Measurements from ENCODE around the gene TAAR6.
"Not testable (repeated sequence)": the region's sequence is repeated elsewhere in the genome, so short reads cannot be mapped to it uniquely, and the experiment has no call there.

The TAAR6 gene, protein sequence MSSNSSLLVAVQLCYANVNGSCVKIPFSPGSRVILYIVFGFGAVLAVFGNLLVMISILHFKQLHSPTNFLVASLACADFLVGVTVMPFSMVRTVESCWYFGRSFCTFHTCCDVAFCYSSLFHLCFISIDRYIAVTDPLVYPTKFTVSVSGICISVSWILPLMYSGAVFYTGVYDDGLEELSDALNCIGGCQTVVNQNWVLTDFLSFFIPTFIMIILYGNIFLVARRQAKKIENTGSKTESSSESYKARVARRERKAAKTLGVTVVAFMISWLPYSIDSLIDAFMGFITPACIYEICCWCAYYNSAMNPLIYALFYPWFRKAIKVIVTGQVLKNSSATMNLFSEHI

DNA sequence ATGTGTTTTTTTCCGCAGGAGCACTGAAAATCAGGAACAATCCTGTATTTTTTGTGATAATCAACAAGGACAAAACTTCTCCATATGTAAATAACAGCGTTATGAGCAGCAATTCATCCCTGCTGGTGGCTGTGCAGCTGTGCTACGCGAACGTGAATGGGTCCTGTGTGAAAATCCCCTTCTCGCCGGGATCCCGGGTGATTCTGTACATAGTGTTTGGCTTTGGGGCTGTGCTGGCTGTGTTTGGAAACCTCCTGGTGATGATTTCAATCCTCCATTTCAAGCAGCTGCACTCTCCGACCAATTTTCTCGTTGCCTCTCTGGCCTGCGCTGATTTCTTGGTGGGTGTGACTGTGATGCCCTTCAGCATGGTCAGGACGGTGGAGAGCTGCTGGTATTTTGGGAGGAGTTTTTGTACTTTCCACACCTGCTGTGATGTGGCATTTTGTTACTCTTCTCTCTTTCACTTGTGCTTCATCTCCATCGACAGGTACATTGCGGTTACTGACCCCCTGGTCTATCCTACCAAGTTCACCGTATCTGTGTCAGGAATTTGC, at the start of gene TAAR6:
Gene TAAR6 (plus strand): TSS at position 102 of the 557 bp plus-strand sequence. CDS start 0 bp downstream, at position 102.
- no peak for FAIRE-seq

DNA sequence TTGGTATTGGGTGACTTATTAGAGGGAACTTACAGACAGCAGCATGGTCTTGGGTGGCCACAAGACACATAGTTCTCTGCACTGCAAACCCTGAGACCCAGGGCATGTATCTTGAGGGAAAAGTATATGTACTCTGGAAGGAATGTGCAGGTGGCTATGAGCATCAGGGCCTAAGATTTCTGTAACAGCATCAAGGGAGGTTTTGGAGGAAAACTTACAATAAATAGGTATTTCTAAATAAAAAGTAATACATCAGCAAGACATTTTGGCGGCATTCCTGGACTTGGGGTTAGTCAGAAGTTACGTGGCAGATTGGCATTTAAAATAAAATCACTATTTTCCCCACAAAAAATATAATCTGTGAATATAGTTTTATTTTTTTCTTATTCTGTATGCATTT, 49.2 kb upstream of the TAAR6 start:
- FAIRE-seq = no peak

DNA sequence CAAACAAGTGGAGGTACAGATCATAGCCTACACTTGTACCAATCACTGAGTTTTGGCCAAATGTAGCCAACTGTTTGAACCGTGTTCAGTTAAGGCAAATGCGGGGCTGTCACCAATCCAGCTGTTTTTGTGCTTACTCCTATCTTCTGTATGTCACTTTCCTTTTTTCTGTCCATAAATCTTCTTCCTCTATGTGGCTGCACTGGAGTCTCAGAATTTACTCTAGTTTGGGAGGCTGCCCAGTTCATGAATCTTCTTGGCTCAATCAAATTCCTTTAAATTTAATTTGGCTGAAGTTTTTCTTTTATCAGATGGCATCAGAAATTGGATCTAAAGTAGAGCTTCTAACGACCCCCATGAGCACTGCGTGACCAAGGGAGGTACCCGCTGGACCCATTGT, 45.5 kb upstream of the TAAR6 start:
- no peak for FAIRE-seq

DNA sequence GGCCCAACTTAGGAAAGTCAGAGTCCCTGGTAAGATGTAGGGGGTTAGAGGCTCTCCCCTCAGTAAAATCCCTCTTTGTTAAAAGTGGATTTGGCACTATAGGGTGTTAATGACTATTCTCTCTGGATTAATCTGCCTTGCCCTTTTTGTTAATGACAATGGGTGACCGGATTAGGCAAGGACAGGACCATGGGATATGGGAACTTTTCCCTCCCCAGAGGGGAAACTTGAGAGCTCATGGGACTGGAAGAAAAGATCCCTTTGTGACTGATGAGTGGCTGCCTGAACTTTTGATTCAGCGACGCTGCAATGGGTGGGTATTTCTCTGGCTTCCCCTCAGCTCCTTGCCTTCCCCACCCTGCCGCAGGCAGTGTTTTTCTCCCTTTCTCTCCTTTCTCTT, 44.3 kb upstream of the TAAR6 start:
- FAIRE-seq = no peak

DNA sequence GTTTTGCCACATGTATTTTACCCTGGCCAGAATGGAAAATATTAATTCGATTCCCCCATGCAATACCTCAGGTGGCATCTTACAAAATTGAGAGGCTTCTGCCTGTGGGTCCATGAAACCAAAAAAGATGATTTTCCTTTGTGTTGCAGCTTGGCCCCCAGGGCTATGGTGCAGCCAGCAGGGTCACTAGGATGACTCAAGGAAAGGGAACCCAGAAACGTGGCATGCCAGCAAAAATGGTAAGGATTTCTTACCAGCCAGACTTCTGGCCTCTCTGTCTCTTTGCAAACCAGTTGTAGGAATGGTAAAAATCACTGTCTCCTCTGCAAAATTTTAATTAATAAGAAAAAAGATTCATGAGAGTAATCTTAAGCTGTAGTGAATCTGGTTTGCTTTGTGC, 43.7 kb upstream of the TAAR6 start:
- FAIRE-seq = no peak

DNA sequence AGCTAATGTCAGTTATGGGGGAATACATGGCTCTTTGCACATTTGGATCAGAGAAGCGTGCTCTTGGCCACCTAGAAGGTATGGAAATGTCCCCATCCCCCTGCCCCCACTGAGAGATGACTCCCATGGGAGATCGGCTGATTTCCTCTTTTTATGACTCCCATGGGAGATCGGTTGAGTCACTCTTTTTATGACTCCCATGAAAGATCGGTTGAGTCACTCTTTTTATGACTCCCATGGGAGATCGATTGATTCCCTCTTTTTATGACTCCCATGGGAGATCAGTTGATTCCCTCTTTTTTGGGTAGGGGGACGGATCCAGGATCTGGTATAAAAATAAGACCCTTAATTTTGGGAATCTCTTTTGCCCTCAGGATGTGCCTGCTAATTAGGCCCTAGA, 42.3 kb upstream of the TAAR6 start:
- FAIRE-seq = no peak

DNA sequence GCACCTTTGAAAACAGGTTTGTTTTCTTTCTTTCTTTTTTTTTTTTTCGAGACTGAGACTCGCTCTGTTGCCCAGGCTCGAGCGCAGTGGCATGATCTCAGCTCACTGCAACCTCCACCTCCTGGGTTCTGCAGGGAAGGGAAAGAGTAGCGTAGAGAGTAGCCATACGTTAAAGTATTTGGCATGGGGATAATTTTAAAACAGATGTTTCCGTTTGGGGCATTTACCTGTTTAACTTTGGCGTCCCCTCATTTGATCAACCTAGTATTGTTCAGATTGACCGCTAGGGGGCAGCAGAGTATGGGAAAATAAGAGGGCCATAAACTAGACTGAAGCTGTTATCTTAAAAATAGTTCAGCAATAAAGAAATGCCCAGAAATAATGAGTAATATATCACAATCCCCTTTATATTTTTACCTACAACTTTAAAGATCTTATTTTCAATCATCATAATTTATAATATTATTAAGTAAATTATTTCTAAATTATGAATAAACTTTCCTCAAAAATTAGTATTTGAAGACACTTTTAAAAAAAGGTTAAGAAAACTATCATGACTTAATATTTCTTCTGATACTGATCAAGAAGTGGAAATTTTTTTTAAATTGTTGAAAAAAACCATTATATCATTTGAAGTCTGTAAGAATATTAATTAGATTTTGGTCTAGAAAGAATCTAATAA, 39.7 kb upstream of the TAAR6 start:
- peak; percentile 94 for FAIRE-seq

DNA sequence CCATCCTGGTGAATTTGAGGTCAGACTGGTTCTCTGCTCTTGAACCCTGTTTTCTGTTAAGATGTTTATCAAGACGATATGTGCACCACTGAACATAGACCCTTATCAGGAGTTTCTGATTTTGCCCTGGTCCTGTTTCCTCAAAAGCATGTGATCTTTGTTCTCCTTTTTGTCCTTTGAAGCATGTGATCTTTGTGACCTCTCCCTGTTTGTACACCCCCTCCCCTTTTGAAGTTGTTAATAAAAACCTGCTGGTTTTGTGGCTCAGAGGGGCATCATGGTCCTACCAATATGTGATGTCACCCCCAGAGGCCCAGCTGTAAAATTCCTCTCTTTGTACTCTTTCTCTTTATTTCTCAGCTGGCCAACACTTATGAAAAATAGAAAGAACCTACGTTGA, 35.6 kb upstream of the TAAR6 start:
- not testable (repeated sequence) for FAIRE-seq

DNA sequence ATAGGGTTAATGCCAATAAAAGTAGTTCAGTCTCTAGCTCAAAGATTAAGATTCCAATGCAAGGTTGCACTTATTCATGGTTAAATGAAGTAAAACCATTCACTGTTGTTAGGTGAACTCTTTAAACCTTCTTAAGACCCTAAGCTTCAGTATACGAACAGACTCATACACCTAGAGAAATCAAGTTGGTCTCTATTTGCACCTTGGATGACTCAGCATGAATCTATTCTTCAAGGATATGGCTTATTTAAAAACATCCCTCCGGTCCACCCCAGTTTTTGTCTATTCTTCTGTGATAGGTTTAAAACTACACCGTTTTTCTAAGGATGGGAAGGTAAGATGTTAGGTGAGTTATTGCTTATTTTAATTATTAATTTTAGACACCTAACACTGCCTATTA, 33.0 kb upstream of the TAAR6 start:
- FAIRE-seq = no peak

DNA sequence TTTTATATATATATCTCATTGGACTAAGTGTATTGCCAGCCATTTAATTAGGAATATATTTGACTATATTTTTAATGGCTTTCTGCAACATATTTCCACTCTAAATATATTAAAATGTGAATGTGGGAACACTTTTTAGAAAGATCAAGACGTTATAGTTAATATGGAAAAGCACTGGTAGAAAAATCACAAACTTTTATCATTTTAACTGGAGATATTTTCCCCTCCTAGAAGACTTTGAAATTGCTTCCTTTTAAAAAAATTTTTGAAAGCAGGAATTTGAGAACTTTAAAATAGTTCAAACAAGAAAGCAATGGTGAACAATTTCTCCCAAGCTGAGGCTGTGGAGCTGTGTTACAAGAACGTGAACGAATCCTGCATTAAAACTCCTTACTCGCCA, 32.1 kb upstream of the TAAR6 start, which contains the start of gene TAAR9:
Gene TAAR9 (plus strand): TSS at position 301 of the 400 bp plus-strand sequence. CDS start 13 bp downstream, at position 314.
- no peak for FAIRE-seq

DNA sequence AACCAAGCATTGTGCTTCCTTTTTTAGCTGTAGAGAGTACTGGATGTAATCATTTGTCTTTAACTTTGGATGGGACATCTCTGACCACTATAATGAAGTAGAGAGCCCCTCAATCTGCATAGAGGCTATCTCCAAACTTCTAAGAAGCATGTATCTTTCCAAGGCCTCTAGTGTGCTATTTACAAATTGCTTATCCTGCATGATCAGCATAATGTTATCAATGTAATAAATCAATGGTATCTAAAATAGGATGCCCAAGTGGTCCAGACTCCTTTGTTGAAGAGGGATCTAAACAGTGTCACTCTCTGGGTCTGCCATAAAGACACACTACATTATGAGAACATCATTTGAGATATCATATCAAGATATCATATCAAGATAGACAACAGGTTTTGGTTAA, 25.3 kb upstream of the TAAR6 start:
- FAIRE-seq = no peak

DNA sequence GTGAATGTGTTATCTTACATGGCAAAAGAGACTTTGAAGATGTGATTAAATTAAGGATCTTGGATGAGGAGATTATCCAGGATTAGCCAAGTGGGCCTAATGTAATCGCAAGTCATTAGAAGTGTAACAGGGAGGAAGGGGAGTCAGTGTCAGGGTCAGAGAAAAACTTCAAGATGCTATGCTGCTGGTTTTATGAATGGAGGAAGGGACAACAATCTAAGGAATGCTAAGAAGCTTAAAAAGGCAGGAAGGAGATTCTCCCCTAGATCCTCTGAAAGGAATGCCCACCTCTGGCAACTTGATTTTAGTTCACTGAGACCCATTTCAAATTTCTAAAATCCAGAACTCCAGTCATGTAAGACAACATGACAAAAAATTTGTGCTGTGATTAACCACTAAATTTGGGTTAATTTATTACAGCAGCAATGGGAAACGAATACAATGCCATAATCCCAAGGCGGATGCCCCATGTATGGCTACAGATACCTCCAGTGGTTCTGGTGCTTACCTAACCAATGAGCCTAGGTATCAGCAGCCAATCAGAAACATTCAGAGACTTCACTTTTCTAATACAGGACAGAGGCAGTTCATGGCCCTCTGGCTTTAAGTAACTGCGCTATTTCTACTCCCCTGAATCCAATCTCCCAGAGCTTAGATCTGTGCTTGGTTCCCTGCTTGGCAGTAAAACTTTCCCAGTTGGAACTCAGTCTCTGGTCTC, 21.2 kb upstream of the TAAR6 start:
- FAIRE-seq = no peak

DNA sequence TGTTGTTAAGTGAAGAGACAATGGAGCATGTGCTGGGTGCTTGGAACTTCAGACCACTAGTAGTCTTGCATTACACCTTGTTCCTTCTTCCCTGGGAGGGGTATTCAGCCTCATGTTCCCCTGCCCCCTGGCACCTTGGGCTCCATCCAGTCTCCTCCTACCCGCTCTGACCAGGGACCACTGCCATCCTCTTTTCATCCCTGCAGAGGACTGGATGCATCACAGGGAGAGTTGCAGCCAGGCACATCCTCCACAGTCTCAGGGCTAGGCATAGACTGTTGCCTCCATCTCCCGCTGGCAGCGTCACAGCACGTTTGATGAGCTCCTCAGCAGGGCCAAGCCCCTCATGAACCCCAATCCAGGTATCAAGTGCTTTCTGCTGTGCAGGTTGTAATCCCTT, 18.9 kb upstream of the TAAR6 start:
- FAIRE-seq = no peak

DNA sequence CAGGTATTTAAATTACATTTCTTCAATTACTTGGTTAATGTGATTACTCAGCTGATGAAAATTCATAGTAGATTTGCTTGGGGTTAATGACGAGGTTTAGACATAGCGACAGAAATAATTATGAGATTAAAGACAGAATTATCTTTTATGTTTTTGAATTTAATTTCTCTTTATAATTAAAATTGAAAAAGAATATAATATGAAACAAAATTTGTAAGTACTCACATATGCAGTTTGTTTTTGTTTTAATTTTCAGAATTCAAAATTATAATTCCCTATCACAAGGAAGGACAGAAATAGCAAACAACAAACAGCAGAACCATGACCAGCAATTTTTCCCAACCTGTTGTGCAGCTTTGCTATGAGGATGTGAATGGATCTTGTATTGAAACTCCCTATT, 17.8 kb upstream of the TAAR6 start, which contains the start of gene TAAR8:
Gene TAAR8 (plus strand): TSS at position 301 of the 400 bp plus-strand sequence. CDS start 21 bp downstream, at position 322.
- FAIRE-seq = no peak

DNA sequence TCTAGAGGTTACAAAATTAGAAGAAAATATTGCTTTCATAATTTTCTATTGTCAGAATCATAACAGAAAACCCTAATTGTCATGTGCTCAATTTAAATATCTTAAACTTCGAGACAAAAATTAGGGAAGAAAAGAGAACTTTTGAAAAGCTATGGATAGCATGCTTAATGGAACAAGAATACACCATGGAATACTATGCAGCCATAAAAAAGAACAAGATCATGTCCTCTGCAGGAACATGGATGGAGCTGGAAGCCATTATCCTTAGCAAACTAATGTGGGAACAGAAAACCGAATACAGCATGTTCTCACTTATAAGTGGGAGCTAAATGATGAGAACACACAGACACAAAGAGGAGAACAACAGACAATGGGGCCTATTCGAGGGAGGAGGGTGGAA, 10.0 kb upstream of the TAAR6 start:
- FAIRE-seq = not testable (repeated sequence)

DNA sequence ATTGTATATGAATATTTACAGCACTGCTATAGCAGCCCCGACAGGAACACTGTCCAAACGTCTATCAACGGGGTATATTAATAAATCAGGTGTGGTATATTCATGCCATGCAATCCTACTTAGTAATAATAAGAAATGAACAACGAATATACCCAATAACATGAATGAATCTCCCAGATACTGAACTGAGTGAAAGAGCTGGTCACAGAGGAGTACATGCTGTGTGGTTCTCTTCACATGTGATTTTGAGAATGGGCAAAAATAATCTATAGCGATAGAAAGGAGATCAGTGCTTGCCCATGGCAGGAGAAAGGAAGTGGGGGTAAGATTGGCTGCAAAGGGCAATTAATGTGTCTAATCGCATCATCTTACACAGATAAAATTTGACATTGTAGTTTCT, 3.7 kb upstream of the TAAR6 start:
- no peak for FAIRE-seq

DNA sequence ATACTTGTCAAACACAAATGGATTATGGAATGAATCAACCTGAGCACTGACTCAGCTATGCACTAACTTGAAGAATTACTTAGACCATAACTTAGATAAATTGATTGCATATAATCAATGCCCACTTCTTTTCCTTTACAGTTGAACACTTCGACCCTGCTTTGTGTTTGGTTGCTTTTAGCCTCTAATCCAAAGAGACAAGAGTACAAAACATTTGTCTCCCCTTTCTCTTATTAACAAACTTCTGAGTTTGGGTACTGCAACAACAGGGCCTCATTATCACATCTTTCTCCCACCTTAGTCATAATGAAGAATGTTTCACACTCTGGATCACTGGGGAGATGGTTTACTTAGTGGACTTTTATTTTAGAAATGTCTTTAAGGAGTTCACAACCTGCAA, 2.6 kb upstream of the TAAR6 start:
- no peak for FAIRE-seq

DNA sequence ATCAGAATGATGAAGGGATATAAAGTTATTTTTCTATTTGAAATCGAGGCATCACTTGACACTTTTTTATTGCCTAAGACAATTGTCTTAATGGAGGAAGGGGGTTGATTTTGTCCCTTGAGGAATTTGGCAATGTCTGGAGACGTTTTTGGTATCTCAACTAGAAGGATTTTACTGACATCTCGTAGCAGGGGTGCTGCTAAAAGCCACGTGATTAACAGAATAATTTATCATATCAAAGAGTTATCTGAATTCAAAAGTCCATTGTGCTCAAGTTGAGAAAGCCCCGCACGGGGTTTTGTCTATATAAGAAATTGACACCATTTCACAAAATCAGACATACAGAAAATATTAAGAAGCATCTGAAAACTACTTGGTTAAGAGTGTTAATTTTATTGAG, 1.5 kb upstream of the TAAR6 start:
- FAIRE-seq = no peak

DNA sequence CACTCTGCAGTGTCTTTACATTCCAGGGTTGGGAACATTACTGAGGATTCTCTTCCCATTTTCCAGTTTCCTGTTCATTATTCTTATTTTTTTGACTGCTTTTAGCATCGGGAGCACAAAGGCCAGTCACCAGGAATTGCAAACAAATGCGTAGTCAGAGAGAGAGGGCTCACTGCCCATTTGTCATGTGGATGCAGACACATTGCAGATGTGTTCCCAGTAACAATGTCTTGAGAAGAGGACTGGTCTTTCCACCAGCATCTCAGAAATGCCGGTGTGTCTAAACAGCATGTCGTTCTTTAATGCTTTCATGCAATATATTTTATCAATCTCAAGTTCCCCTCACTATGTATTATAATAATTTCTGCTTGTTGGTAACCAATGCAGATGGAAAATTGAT, 952 bp upstream of the TAAR6 start:
- no peak for FAIRE-seq

DNA sequence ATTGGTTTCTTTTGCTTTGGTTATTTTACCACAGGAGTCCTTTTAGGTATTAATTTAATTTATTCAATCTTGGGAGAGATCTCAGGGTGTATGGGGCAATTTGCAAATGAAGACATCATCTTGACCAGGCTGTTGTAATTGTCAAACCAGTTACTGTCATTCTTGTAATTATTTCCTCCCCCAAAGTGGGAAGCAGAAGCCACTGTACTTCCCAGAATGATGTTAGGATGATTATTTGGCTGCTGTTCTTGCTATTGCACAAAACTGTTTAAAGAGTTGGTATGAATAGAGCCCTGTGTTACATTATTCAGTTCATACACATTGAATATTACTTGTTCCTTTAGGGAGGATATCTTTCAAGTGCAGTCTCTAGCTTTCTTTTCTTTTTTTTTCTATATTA, 1.7 kb downstream of the TAAR6 start:
- FAIRE-seq = no peak

DNA sequence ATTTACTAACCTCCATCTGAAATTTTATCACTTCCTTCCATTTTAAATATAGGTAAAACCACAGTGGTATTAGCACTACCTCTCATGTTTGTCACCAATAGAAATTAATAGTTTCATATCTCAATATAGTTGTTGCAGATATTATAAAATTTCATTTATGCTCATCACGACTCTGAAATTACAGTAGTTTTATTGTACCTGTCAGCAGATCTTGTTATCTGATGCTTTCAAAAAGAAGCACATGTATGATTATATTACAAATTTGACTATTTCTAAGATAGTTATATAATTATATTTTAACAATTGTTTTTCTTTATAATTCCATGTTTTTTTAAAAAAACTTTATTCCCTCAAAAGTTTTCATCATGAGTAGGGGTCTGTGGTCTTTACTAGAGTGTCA, 14.6 kb downstream of the TAAR6 start:
- FAIRE-seq = no peak

DNA sequence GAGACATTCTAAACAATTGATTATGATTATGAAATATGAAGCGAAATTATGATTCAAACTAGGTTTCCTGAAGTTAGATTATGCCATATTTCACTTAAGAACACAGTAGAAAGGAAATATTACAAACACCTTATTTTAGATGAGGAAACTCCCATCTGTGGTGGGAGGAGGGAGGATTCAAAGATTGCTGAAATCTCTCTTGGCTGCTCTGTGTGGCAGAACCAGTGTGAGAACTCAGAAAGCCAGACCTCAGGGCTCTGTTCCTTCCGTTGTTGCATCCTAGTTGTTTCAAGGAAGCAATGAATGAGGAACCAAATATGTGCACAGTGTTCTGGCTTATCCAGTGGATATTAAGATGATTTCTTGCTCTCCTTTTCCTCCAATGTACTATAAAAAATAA, 17.3 kb downstream of the TAAR6 start:
- FAIRE-seq = no peak

DNA sequence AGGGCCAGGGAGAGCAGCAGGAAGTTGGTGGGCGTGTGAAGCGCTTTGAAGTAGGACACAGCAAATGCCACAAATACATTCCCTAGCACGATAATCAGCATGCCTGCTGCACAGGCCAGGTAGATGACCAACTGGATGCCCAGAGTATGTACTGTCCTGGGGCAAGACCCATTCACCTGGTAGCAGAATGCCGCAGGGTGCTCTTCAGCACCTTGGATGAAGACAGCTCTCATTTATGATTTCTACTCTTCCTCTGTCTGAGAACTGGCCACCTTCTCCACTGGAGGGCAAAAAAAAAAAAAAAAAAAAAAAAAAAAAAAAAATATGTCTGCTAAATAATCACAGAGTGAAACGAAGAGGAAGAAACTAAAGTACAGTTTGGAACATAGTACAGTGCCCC, 19.3 kb downstream of the TAAR6 start, which contains the start of gene TAAR5:
Gene TAAR5 (minus strand): TSS at position 288 of the 400 bp plus-strand sequence. CDS start 55 bp downstream, at position 233.
- no peak for FAIRE-seq

All from G401.6 (cell line).